ENCODE results near the gene POLR2C. TPM values are rescaled to one million over a fixed set of nuclear protein-coding genes. Genes with fewer than 3 reads are reported as not detected.

The POLR2C gene
- total RNA-seq, 1 donor from 2014 or later: 71.1 TPM

Other genes starting within 250 kb of the POLR2C start
- 40.1 TPM for gene ARL2BP, start 217.4 kb upstream of the POLR2C start, total RNA-seq
- 0.69 TPM for gene PLLP, start 178.0 kb upstream of the POLR2C start, total RNA-seq
- gene CCL22, start 103.9 kb upstream of the POLR2C start, total RNA-seq: 0.69 TPM
- 2.6 TPM for gene CX3CL1, start 90.2 kb upstream of the POLR2C start, total RNA-seq
- 0.49 TPM for gene CCL17, start 57.9 kb upstream of the POLR2C start, total RNA-seq
- gene CIAPIN1, start 15.3 kb upstream of the POLR2C start, total RNA-seq: 40.9 TPM
- gene COQ9, start 15.2 kb upstream of the POLR2C start, total RNA-seq: 27.1 TPM
- 12.6 TPM for gene DOK4, start 23.8 kb downstream of the POLR2C start, total RNA-seq
- gene CCDC102A, start 73.9 kb downstream of the POLR2C start, total RNA-seq: 8.0 TPM
- gene ADGRG5, start 80.0 kb downstream of the POLR2C start, total RNA-seq: 0.20 TPM
- gene ADGRG1, start 166.0 kb downstream of the POLR2C start, total RNA-seq: 32.0 TPM
- 2.5 TPM for gene ADGRG3, start 205.6 kb downstream of the POLR2C start, total RNA-seq
- not detected for gene DRC7, start 232.1 kb downstream of the POLR2C start, total RNA-seq

All from skin of body (tissue), 1 donor.